A673 (cell line): Measurements from ENCODE around the gene PXK.

ENCODE experiments used
- EZH2 ChIP-seq: fragments of 200-600 bp; sonication (generic); IDR thresholded peaks from 2 replicates; pipeline ENCODE4 v1.6.1; 2017; ENCODE audit warnings: borderline replicate concordance, low read depth, mild to moderate bottlenecking, mixed read lengths, antibody characterized with exemption, low read length; ENCODE audit not compliant: poor library complexity, severe bottlenecking
- TF ChIP-seq, protein P1 (sequence below): fragments of 300-800, 200-600 bp; sonication (generic); conservative IDR thresholded peaks from 2 replicates; pipeline ENCODE4 v1.5.1; 2017; ENCODE audit warnings: low read depth, mild to moderate bottlenecking, antibody characterized with exemption, low read length, moderate library complexity, mixed read lengths

DNA sequence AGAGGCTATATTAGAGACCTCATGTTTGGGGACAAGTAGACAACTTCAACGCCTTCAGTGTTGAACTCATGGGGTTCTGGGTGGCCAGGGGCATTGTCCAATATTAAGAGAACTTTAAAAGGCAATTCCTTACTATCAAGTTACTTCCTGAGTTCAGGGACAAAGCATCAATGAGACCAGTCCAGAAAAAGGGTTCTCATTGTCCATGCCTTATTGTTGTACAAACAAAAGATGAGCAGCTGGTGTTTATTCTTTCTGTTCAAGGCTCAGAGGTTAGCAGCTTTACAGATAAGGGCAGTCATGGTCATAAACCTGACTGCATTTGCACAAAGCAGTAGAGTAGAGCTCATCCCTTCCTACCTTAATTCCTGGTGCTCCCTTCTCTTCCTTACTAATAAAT lies 119.5 kb downstream of the PXK start:
- TF ChIP-seq, protein P1, sequence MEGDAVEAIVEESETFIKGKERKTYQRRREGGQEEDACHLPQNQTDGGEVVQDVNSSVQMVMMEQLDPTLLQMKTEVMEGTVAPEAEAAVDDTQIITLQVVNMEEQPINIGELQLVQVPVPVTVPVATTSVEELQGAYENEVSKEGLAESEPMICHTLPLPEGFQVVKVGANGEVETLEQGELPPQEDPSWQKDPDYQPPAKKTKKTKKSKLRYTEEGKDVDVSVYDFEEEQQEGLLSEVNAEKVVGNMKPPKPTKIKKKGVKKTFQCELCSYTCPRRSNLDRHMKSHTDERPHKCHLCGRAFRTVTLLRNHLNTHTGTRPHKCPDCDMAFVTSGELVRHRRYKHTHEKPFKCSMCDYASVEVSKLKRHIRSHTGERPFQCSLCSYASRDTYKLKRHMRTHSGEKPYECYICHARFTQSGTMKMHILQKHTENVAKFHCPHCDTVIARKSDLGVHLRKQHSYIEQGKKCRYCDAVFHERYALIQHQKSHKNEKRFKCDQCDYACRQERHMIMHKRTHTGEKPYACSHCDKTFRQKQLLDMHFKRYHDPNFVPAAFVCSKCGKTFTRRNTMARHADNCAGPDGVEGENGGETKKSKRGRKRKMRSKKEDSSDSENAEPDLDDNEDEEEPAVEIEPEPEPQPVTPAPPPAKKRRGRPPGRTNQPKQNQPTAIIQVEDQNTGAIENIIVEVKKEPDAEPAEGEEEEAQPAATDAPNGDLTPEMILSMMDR: no peak
- no peak for TF ChIP-seq EZH2
